Measurements from ENCODE around the gene DDX27.
A peak's percentile ranks its signal among the peaks of the same experiment; 100 is the strongest.

DDX27 gene

DNA sequence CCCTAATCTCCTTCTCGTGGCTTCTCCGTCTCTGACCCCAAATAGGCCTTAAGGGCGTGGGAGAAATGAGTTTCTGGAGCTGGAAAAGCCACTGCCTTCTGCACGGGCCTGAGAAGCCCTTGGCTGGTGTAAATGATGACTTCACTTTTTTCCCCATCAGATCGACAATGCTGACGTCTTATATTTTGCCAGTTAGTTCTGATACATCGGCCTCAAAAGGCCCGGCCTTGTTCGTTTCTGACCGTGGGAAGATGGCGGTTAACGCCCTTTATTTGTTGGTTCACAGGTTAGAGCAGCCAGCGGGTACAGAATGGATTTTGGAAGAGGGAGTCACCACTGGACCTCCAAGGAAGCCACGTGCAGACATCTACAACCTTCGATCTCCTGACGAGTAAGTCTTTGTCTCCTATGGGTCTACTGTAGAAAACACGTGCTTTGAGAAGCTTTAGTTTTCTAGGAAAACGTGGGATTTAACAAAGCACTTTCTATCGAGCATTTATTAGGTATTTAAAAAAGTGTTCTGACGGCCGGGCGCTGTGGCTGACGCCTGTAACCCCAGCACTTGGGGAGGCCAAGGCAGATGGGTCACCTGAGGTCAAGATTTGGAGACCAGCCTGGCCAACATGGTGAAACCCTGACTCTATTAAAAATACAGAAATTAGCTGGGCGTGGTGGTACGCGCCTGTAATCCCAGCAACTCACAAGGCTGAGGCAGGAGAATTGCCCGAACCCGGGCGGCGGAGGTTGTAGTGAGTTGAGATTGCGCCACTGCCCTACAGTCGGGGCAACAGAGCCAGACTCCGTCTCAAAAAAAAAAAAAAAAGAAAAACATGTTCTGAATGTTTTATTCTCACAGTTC is 59.8 kb downstream of the DDX27 start:
- DNase-seq (ENCODE audit: low spot score) = no peak

DNA sequence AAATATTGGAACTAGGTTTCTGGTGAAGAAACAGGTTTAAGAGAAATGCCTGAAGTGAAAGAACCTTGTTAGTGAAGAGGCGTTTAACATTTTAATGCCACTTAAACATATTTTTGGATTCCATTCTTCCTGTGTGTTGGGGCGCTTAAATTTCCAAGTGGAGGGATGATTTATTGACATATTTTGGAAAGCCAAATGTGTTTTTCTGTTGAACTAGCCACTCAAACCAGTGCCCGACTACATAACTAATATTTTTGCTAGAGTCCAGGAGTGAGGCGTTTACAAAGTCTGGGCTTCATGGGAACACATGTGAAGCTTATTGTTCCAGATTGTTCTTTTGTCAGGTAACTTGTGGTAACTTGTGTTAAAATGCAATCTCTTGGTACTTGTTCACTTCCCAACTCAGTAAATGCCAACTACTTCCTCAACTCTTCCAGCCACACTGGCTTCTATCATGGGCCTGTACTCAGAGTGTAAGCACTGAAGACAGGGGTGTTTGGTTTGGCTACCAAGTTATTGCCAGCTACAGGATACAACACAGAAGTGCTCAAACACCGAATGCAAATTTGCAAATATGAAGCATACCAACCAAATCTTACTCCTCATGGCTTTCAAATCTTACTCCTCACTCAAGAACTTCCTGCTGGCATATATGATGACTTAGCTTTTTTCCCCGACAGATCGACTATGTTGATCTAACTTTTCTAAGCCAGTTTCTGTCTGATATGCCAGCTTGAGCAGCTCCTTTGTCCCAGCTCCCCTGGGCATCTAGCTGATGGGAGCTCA is 60.7 kb downstream of the DDX27 start:
- DNase-seq (ENCODE audit: low spot score) = no peak

DNA sequence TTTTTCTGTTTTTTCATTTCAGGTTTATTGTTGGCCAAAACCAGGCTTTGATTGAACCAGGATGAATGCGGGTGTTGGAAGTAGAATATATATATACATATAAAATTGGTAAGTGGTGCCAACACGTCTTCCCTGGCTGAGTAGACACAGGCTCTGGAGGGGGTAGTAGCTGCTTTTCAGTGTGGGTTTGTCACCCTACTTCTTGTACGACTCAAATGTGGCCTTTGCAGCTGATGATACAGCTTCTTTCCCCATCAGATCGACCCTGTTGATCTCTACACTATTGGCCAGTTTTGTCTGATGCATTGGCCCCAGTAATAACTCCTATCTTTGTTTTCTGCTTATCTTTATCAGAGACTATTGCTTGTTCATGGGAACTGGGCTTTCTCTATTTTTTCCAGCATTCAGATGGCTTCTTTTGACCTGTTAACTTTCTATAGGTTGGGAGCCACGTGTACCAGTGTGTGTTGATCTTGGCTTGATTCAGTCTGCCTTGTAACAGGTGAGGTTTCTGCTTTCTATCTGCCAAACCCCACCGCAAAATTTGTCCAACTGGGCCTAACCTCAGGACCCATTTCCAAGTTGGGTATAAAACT is 61.3 kb downstream of the DDX27 start:
- DNase-seq (ENCODE audit: low spot score) = no peak

DNA sequence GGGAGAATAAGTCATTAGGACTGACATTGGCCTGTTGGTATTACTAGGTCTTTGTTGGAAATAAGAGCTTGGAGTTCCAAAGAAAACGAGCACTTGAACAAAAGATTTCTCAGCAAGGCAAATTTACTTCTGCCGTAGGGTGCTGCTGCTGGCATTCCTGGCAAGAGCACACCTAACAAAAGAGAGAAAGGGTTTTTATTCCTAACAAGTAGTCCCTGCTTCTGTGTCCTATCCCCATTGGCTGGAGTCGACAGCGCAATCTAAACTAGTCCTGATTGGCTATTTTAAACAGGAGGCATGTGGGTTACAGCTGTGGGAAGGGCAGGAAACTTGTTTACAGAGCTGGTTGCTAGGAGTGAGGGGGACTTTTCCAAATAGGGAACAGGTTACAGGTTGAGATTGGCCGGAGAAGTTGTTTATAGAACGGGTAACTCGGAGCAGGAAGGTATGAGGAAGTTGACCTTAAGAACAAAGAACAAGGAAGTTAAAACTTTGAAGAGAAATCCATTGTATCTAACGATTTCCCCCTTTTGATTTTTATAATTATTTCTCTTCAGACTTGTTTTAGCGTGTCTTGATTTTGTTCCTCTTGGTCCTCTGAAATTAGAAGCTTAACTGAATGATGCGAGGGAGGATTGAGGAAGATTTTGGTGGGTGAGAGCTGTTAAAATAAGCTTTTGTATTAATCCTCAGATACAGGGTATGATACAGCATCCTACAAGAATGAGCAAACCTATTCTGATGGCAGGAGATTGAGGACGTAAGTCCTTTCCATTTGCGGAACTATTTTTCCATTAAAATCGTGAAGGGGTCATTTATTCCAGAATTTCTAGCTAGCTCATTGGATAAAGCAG is 62.1 kb downstream of the DDX27 start:
- no peak for DNase-seq (ENCODE audit: low spot score)

DNA sequence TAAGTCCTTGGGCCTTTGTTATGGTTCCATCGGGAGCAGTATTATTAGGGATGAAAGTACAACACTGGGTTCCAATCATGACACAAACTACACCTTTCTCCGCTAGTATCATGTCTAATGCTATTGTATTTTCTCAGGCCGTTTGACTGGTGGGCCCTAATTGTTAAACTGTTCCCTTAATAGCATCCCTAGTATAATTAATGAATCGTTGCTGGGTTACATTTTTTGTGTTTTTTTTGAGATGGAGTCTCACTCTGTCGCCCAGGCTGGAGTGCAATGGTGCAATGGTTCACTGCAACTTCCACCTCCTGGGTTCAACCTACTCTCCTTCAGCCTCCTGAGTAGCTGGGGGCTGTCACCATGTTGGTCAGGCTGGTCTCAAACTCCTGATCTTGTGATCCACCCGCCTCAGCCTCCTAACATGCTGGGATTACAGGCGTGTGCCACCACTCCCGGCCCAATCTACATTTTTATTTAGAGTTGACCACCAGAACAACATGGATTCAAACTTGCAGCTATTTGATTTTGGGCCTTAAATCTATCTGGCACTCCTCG is 62.8 kb downstream of the DDX27 start:
- DNase-seq (ENCODE audit: low spot score) = no peak

DNA sequence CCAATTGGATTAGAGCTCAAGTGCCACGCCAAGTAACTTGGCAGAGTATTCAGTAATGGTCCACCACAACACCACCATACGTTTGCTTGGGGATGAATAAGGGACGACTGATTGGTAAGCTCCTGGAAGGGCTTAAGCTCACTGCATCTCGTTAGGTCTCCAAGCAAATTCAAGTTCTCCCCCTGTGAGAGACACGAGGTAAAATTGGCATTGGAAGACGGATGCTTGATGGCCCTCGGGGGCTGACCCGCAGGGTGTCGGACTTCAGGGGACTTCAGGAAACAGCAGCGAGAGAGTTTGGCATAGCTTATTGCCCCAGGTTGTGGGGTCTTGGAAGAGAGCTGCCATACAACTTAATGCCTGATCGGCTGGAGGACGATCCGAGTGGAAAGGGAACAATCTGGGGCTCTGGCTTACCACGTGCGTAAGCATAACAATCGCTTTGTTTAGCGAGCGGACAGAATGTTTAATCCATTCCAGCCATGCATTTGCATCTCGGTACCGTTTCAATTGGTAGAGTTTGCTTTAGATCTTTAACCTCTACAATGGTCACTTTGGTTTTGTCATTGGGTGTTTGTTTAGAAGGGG is 63.5 kb downstream of the DDX27 start:
- no peak for DNase-seq (ENCODE audit: low spot score)

DNA sequence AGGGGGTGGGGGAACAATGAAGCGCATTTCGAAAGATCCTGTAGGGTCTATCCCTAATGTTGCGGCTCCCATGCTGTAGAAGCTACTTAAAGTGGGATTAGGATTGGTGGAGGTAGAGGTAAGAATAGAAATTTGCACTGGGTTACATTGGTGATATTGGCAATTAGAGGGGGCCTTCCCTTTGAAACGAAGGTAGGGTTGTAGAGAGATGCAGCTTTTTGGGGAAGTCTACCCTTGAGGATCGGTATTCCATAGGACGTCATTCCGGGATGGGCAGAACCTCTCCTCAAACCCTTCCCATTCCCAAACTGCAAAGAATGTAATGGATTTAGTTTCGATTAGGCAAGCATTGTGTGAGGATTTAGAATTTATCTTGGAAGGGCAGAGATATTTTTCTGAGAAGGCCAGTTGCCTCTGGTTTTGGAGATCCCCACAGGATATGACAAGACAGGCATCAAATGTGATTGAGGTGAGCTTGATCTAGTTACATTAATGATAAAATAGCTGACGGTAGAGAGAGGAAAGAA is 64.0 kb downstream of the DDX27 start:
- no peak for DNase-seq (ENCODE audit: low spot score)

DNA sequence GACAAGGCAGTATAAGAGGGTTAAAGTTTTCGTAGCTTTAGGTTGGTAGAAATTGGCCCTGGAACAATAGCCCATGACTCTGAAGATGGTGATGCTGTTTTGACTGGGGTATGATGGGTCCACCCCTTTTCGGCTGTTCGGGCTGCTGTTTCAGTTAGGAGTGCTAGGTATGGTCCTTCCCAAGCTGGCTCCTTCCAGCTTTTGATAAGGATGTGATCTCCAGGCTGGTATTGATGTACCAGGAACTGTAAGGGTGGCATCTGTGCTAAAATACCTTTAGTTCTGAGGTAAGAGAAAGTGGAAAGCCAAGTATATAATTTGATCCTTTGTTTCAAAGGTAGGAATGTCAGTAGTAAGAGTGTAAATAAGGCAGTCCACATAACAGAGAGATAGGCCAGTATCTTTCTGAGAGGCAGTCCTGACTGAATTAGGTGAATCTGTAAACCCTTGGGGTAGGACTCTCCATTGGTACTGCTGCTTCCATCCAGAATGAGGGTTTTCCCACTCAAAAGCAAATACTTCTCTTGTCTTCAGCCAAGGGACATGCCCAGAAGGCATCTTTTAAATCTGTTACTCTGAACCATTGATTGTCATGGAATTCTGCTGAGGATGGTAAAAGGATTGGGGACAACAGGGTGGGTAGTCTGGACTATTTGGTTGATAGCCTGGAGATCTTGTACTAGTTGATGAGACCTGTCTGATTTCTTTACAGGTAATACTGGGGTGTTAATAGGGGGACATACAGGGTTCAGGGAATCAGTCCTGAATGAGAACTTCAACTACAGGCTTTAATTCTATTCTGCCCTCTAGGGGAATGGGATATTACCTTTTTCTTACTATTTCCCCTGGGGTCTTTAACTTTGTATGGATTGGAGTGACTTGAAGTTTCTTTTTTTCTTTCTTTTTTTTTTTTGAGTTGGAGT is 64.7 kb downstream of the DDX27 start:
- no peak for DNase-seq (ENCODE audit: low spot score)

DNA sequence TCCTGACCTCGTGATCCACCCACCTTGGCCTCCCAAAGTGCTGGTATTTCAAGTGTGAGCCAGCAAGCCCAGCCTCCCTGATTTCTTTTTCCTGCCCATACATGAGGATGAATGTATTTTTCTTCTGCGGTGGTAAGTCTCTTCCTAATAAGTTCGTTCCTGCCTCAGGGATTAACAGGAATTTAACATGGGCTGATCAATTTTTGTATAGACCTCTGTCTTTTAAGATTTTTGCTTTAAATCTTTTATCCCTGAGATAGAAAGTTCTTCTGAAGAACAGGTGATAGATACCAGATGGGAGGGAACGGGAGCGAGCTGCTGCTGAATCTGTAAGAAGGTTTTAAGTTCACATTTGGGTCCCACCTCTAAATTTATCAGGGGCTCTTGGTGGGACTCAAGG is 65.6 kb downstream of the DDX27 start:
- no peak for DNase-seq (ENCODE audit: low spot score)

DNA sequence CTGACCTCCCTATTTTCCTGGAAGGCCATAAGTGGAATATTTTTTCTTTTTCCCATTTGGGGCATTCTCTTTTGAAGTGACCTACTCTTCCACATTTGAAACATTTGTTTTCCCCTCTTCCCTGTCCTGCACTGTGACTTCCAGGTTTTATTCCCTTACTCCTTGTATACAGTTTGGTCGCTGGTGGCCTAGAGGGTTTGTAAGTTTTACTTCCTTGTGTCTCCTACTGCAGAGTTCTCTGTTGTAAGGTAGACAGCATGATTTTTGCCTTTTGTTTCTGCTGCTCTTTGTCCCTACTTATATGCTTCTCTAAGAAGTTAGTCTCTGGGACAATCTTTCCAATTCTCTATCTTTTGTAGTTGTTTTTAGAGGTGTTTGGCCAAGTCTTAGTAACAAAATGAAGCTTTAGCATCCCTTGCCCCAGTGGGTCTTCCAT is 66.0 kb downstream of the DDX27 start:
- DNase-seq (ENCODE audit: low spot score) = no peak

DNA sequence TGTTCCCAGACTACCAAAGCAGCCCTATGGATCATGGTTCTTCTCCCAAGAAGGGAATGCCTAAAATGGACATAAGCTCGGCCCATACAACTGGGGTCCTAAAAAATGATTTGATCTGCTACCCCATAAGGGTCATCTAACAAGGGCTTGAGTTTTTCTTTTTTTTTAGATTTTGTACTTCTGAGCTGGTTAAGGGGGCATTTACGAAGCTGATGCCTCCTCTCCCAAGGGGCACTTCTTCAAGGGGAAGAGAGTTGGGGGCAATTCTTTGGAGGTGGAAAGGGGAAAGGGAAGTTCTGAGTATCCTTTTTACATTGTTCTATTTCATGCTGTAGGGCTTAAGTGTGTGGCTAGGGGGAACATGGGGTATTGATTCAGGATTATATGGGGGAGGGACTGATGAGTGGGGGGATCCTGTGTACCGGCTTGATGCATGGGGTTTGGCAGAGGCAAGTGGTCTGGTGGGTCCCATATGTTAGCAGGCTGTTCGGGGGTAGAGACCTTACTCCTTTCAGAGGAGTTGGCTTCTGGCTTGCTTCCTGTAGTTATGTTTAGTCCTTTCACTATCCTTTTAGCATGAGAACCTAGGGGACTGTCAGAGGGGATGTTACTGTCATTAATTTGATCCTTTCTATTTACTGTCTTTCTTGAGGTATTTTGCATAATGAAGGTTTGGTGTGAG is 66.7 kb downstream of the DDX27 start:
- no peak for DNase-seq (ENCODE audit: low spot score)

DNA sequence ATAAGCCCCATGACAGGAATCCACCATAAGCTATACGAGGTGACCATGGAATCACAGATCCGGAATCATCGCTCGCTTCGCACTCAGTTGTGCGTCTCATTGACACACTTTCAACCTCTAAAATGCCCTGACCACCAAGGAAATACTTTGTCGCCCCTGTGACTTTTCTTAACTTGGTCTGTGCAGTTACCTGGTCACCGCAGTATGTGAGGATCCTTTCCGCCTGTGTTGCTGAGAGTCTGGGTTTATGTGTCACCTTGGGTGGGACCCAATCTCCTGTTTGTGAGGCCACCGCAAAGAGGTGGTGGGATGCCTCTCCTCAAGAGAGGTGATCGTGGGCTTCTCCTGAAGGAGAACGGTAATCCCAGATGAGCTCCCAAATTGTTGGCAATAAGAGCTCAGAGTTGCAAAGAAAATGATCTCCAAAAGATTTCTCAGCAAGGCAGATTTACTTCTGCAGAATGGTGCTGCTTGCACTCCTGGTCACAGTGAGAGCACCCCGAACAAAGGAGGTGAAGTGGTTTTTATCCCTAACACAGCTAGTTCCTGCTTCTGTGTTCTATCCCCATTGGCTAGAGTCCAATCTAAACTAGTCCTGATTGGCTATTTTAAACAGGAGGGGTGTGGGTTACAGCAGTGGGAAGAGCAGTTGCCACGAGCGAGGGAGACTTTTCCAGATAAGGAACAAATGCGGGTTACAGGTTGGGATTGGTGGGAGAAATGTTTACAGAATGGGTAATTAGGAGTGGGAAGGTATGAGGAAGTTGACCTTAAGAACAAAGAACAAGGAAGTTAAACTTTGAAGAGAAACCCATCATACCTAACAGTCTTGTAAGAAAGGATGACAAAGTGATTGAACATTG is 67.7 kb downstream of the DDX27 start:
- no peak for DNase-seq (ENCODE audit: low spot score)

DNA sequence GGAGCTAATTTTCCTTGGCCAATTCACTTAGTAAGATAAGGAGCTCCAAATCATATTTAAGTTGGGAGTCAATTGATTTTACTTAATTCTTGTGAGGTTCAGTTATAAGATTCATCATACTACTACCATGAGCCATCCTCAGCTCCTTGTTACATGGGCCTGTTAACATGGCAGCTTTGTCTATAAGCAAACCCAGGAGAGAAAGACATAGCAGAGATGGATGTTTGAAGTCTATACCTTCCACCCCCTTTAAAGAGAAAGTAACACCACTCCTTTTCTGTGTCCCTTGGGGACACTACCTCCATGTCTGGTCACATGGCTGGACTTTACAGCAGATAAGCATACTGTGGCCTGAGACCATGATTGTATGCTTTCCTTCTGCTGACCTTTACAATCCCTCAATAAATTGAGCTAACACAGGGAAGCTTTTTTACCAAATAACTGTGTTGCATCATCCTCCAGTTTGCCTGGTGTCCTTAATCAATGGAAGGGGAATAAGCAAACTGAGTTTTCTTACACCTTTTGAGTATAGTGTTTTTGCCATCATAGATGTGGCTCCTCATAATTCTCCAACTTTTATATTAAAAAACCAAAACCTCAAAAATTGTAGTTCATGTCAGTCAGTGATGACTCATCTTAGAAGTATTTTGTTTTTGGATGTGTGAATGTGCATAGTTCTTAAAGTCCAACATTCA is 68.5 kb downstream of the DDX27 start:
- DNase-seq (ENCODE audit: low spot score) = peak; percentile 62

DNA sequence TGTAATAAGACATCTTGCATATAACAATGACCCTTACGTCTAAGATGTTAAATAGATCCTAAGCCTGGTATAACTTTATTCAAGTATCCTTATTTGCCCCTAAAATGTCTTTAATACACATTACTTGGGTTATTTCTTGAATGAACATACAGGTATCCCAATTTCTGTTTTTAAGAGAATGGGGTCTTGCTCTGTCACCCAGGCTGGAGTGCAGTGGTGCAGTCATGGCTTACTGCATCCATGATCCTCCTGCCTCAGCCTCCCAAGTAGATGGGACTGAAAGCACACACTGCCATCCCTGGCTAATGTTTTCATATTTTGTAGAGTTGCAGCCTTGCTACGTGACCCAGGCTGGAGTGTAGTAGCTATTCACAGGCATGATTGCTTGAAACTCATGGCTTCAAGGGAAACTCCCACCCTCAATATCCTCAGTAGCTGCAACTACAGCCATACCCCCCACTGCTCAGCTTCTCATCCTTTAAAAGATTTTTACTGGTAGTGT is 69.1 kb downstream of the DDX27 start:
- no peak for DNase-seq (ENCODE audit: low spot score)

DNA sequence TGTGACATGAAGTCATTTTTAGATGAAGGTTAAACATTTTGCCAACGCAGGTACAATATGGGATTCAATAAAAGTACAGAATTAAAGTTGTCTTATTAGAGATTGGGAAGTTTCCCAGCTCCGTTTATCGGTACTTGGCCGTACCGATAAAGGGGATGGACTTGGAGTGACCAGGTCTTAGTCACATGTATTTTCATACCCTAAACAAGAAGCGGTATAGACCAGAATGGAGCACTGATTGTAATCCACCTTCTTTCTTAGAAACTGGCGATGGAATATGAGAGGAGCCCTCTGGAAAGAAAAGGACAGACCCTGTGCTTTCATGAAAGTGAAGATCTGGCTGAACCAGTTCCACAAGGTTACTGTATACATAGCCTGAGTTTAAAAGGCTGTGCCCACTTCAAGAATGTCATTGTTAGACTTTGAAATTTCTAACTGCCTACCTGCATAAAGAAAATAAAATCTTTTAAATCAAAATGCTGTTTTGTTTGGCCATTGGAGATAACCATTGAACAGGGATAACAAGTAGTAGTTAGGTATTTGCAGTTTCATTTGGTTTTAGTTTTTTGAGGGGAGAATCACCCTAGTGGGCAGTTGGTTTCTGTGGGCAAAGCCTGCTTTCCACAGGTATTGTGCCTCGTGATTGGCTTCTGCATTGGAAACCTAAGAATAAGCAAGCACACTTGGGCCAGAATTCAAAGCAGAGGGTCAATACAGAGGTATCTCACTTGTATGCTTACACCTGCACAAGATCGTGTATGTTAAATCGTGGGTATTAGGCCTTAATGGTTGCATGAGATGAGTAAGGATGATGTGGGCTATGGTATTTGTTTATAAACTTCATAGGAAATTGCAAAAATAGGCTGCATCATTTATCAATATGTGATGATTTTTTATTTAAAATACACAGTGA is 69.8 kb downstream of the DDX27 start:
- DNase-seq (ENCODE audit: low spot score) = no peak

DNA sequence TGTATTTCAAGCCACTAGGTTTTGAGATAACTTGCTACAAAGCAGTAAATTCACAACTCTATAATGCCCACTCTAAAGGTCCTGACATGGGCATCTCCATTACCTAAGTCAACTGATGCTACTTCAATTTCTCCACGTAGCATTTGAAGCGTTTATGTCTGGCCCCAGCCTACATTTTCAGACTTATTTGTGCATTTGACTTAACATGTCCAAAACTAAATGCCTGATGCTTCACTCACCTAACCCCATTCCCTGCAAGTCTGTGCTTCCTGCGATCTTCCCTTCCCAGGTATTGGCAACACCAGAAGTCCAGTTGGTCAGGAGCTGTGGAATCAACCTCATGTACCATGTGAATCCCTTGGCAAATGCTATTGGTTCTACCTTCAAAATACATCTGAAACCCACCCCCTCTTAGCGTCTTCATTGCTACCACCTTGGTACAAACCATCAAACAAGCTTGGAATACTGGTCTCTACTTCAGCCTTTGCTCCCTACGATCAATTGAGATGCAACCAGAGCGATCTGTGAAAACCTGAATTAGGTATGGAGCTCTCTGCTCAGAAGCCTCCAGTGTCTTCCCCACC is 71.5 kb downstream of the DDX27 start:
- no peak for DNase-seq (ENCODE audit: low spot score)

All from AG08395 (cell line).